H9 (cell line): ENCODE results near the gene PEX5. TPM values are rescaled to one million over a fixed set of nuclear protein-coding genes. Genes with fewer than 3 reads are reported as not detected.

Experiments used
- DNase-seq: peaks from one replicate; pipeline ENCODE4 v3.0.0-alpha.2; 2017
- H2AFZ ChIP-seq: one replicate; pipeline ENCODE4 v1.6.1; 2013; ENCODE audit warnings: mild to moderate bottlenecking, low read length, control low read depth, moderate library complexity
- H2AK5ac ChIP-seq: 2 replicates; pipeline ENCODE4 v1.6.1; 2013; ENCODE audit warnings: low read length, control low read depth, mixed read lengths; ENCODE audit not compliant: insufficient read length
- H2BK120ac ChIP-seq: one replicate; pipeline ENCODE4 v1.6.1; 2013; ENCODE audit warnings: low read depth, mild to moderate bottlenecking, low read length, control low read depth, inconsistent platforms; ENCODE audit not compliant: poor library complexity, severe bottlenecking
- H2BK12ac ChIP-seq: 2 replicates; pipeline ENCODE4 v1.6.1; 2013; ENCODE audit warnings: low read length, control low read depth, mixed read lengths, low read depth; ENCODE audit not compliant: insufficient read length
- H2BK15ac ChIP-seq: 2 replicates; pipeline ENCODE4 v1.6.1; 2013; ENCODE audit warnings: low read depth, low read length, control low read depth
- H2BK20ac ChIP-seq: one replicate; pipeline ENCODE4 v1.6.1; 2013; ENCODE audit warnings: low read depth, mild to moderate bottlenecking, low read length, control low read depth, inconsistent platforms; ENCODE audit not compliant: poor library complexity, severe bottlenecking
- H2BK5ac ChIP-seq: 2 replicates; pipeline ENCODE4 v1.6.1; 2013; ENCODE audit warnings: low read length, control low read depth, mixed read lengths; ENCODE audit not compliant: insufficient read length
- H3K14ac ChIP-seq: 2 replicates; pipeline ENCODE4 v1.6.1; 2013; ENCODE audit warnings: low read length, control low read depth; ENCODE audit not compliant: insufficient read depth
- H3K18ac ChIP-seq: 2 replicates; pipeline ENCODE4 v1.6.1; 2013; ENCODE audit warnings: low read depth, mild to moderate bottlenecking, mixed read lengths, low read length, control low read depth; ENCODE audit not compliant: insufficient read length
- H3K23ac ChIP-seq: 2 replicates; pipeline ENCODE4 v1.6.1; 2013; ENCODE audit warnings: low read length, control low read depth, mixed read lengths, low read depth; ENCODE audit not compliant: insufficient read length
- H3K23me2 ChIP-seq: 2 replicates; pipeline ENCODE4 v1.6.1; 2013; ENCODE audit warnings: low read depth, mild to moderate bottlenecking, mixed read lengths, low read length, control low read depth; ENCODE audit not compliant: insufficient read length, poor library complexity, severe bottlenecking
- H3K27ac ChIP-seq: 2 replicates; pipeline ENCODE4 v1.5.1; 2013; ENCODE audit warnings: low read length, control low read depth, mixed read lengths, low read depth; ENCODE audit not compliant: insufficient read length
- H3K27me3 ChIP-seq: 2 replicates; pipeline ENCODE4 v1.6.1; 2013; ENCODE audit warnings: low read length, control low read depth, inconsistent platforms; ENCODE audit not compliant: insufficient read depth
- H3K4ac ChIP-seq: 2 replicates; pipeline ENCODE4 v1.6.1; 2013; ENCODE audit warnings: low read depth, mild to moderate bottlenecking, control low read depth, inconsistent platforms, low read length, moderate library complexity
- H3K4me1 ChIP-seq: 2 replicates; pipeline ENCODE4 v1.6.1; 2013; ENCODE audit warnings: low read length, control low read depth, inconsistent platforms; ENCODE audit not compliant: insufficient read depth
- H3K4me2 ChIP-seq: 2 replicates; pipeline ENCODE4 v1.6.1; 2013; ENCODE audit warnings: low read length, control low read depth, mixed read lengths; ENCODE audit not compliant: insufficient read length, insufficient read depth
- H3K56ac ChIP-seq: 2 replicates; pipeline ENCODE4 v1.6.1; 2013; ENCODE audit warnings: low read depth, mild to moderate bottlenecking, mixed read lengths, low read length, control low read depth; ENCODE audit not compliant: insufficient read length
- H3K79me1 ChIP-seq: 2 replicates; pipeline ENCODE4 v1.6.1; 2013; ENCODE audit warnings: low read depth, mild to moderate bottlenecking, moderate library complexity, low read length, control low read depth, inconsistent platforms; ENCODE audit not compliant: insufficient read depth, poor library complexity, severe bottlenecking
- H3K79me2 ChIP-seq: 2 replicates; pipeline ENCODE4 v1.6.1; 2013; ENCODE audit warnings: low read length, control low read depth, inconsistent platforms; ENCODE audit not compliant: insufficient read depth
- H3K9ac ChIP-seq: 2 replicates; pipeline ENCODE4 v1.6.1; 2013; ENCODE audit warnings: low read length, control low read depth, mixed read lengths; ENCODE audit not compliant: insufficient read length; ENCODE audit errors: extremely low read depth
- H3K9me3 ChIP-seq: one replicate; pipeline ENCODE4 v1.6.1; 2013; ENCODE audit warnings: low read depth, low read length, inconsistent platforms; ENCODE audit not compliant: control insufficient read depth
- H3T11ph ChIP-seq: one replicate; pipeline ENCODE4 v1.6.1; 2013; ENCODE audit warnings: mild to moderate bottlenecking, low read length, control low read depth, inconsistent platforms
- H4K20me1 ChIP-seq: one replicate; pipeline ENCODE4 v1.6.1; 2013; ENCODE audit not compliant: control insufficient read depth, insufficient read length, insufficient read depth
- H4K5ac ChIP-seq: 2 replicates; pipeline ENCODE4 v1.6.1; 2013; ENCODE audit warnings: low read depth, mild to moderate bottlenecking, mixed read lengths, low read length, control low read depth; ENCODE audit not compliant: insufficient read length
- H4K8ac ChIP-seq: replicated peaks from 2 replicates; pipeline ENCODE4 v1.6.1; 2013; ENCODE audit warnings: low read length, control low read depth, mixed read lengths, low read depth; ENCODE audit not compliant: insufficient read length
- H4K91ac ChIP-seq: 2 replicates; pipeline ENCODE4 v1.6.1; 2013; ENCODE audit warnings: low read depth, mild to moderate bottlenecking, moderate library complexity, mixed read lengths, low read length, control low read depth; ENCODE audit not compliant: insufficient read length
- H3K27ac Mint-ChIP-seq, 3 experiments: 2 replicates in 2 of 3; 3 replicates in 1 of 3; pipeline ENCODE4 v1.8.0; 2020 to 2021; ENCODE audit warnings: mixed read lengths in 3 of 3, mild to moderate bottlenecking in 1 of 3, moderate library complexity in 1 of 3
- H3K27me3 Mint-ChIP-seq: 2 replicates; pipeline ENCODE4 v1.8.0; 2021; ENCODE audit warnings: low read depth, mild to moderate bottlenecking, moderate library complexity, mixed read lengths
- H3K36me3 Mint-ChIP-seq, 3 experiments: 2 replicates in 2 of 3; 3 replicates in 1 of 3; pipeline ENCODE4 v1.8.0; 2020 to 2021; ENCODE audit warnings: low read depth in 3 of 3, mixed read lengths in 3 of 3; ENCODE audit not compliant: insufficient read depth in 1 of 3
- H3K4me1 Mint-ChIP-seq, 2 experiments: 2 replicates each; pipeline ENCODE4 v1.8.0; 2020; ENCODE audit warnings: mixed read lengths in 2 of 2
- H3K4me3 Mint-ChIP-seq, 2 experiments: 2 replicates in 1 of 2; 3 replicates in 1 of 2; pipeline ENCODE4 v1.8.0; 2020 to 2021; ENCODE audit warnings: mild to moderate bottlenecking in 2 of 2, mixed read lengths in 2 of 2, moderate library complexity in 1 of 2
- H3K9me3 Mint-ChIP-seq, 2 experiments: 2 replicates in 1 of 2; 3 replicates in 1 of 2; pipeline ENCODE4 v1.8.0; 2020; ENCODE audit warnings: mild to moderate bottlenecking in 2 of 2, mixed read lengths in 2 of 2, moderate library complexity in 1 of 2
- WGBS: extraction: QIAGEN DNeasy Blood & Tissue Kit; methylation state at CpG from one replicate; pipeline ENCODE4 v1.1.7; 2013; ENCODE audit warnings: missing lambda C conversion rate, low lambda C conversion rate, mixed read lengths; ENCODE audit not compliant: insufficient read length; ENCODE audit errors: extremely low coverage; 5-methylcytosine and 5-hydroxymethylcytosine counted together
- total RNA-seq: library from RNA; stranded (reverse); gene quantifications from 2 replicates; pipeline ENCODE4 v1.2.1, GENCODE V29; 2021
- TF ChIP-seq, protein P1 (sequence below): fragments of 200-600 bp; sonication (generic); conservative IDR thresholded peaks from 3 replicates; pipeline ENCODE4 v1.8.0; 2021; ENCODE audit warnings: antibody characterized with exemption, mild to moderate bottlenecking

The PEX5 gene
- total RNA-seq, 1 experiment from 2014 or later: 40.5 TPM

DNA sequence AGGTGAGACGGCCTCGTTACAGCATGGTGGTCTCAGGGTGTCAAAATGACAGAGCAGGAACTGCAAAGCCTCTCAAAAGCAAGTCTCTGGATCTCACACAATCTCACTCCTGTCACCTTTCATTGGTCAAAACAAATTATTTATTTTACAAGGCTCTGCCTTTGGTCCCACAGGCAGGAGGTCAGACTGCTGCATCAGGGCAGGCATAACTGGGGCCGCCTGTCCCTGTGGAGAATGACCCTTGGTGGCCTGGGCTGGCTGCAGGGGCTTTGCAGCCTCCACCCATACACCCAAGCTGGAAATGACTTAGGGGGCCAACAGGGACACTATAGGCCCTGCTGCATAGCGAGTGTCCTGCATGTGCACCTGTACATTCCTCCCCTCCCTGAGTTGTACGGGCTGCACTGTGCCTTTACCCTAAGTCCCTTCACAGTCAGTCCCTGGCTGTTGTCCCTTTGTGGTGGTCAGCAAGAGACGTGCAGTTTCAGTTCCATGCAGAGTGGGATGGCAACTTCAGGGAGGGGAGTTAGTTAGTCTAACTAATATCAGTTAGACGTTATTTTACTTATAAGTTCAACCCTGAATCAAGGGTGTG, 28.1 kb downstream of the PEX5 start:
- H3K9me3 Mint-ChIP-seq: peaks cover 14 to 17% of the 10 kb centered on the region in 2 experiments
- H3K9ac ChIP-seq: no peak overlapping the region
- peaks cover 8 to 20% of the 10 kb centered on the region in 2 experiments for H3K4me1 Mint-ChIP-seq
- no peak overlapping the region for H2AK5ac ChIP-seq
- no peaks in the 10 kb centered on the region for H3K79me2 ChIP-seq
- no peak overlapping the region for H3K18ac ChIP-seq
- no peak overlapping the region for H2BK15ac ChIP-seq
- H3K4me3 Mint-ChIP-seq: no peak overlapping the region; a peak in 1 of 5 replicates
- H4K8ac ChIP-seq: no peak overlapping the region
- TF ChIP-seq, protein P1, sequence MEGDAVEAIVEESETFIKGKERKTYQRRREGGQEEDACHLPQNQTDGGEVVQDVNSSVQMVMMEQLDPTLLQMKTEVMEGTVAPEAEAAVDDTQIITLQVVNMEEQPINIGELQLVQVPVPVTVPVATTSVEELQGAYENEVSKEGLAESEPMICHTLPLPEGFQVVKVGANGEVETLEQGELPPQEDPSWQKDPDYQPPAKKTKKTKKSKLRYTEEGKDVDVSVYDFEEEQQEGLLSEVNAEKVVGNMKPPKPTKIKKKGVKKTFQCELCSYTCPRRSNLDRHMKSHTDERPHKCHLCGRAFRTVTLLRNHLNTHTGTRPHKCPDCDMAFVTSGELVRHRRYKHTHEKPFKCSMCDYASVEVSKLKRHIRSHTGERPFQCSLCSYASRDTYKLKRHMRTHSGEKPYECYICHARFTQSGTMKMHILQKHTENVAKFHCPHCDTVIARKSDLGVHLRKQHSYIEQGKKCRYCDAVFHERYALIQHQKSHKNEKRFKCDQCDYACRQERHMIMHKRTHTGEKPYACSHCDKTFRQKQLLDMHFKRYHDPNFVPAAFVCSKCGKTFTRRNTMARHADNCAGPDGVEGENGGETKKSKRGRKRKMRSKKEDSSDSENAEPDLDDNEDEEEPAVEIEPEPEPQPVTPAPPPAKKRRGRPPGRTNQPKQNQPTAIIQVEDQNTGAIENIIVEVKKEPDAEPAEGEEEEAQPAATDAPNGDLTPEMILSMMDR: no peak
- H3K27ac Mint-ChIP-seq: no peak overlapping the region
- no peak overlapping the region for H3K23ac ChIP-seq
- H3K4me1 ChIP-seq: no peaks in the 10 kb centered on the region
- no peak overlapping the region for H2AFZ ChIP-seq
- no peak overlapping the region for H4K5ac ChIP-seq
- H2BK12ac ChIP-seq: no peak overlapping the region
- H3K36me3 Mint-ChIP-seq: peaks cover 5 to 16% (median 15%) of the 10 kb centered on the region in 3 experiments
- H4K91ac ChIP-seq: no peak overlapping the region
- 0 out of 2 replicates have a peak, but pooled peaks cover 2% of the 10 kb centered on the region for H3K27me3 Mint-ChIP-seq
- no peaks in the 10 kb centered on the region for H4K20me1 ChIP-seq
- H3K14ac ChIP-seq: no peak overlapping the region
- H3K56ac ChIP-seq: no peak overlapping the region
- peaks cover 5% of the 10 kb centered on the region for H3K9me3 ChIP-seq
- H3K27me3 ChIP-seq: no peaks in the 10 kb centered on the region
- no peak overlapping the region for H3K4me2 ChIP-seq
- no peaks in the 10 kb centered on the region for H3K79me1 ChIP-seq
- DNase-seq: no peak
- H3K23me2 ChIP-seq: no peaks in the 10 kb centered on the region
- H3T11ph ChIP-seq: no peak overlapping the region
- no peak overlapping the region for H3K4ac ChIP-seq
- no peak overlapping the region for H2BK20ac ChIP-seq
- no peak overlapping the region for H2BK5ac ChIP-seq
- no peak overlapping the region for H2BK120ac ChIP-seq
- H3K27ac ChIP-seq: no peak overlapping the region
- no CpG with 5 or more reads among the region's 7 CpGs for WGBS
